Colonic mucosa (tissue), 4 donors: ENCODE results near the gene CHURC1. TPM values are rescaled to one million over a fixed set of nuclear protein-coding genes. Genes with fewer than 3 reads are reported as not detected.

Source experiments
- DNase-seq: peaks from one replicate; pipeline ENCODE4 v3.0.0-alpha.2; 2020
- H3K27ac ChIP-seq: fragments of 200-600 bp; one replicate; pipeline ENCODE4 v1.8.0; 2021
- H3K27me3 ChIP-seq: fragments of 200-600 bp; one replicate; pipeline ENCODE4 v1.8.0; 2021
- H3K36me3 ChIP-seq: fragments of 200-600 bp; one replicate; pipeline ENCODE4 v1.8.0; 2021
- H3K4me1 ChIP-seq: fragments of 200-600 bp; one replicate; pipeline ENCODE4 v1.8.0; 2021; ENCODE audit warnings: mild to moderate bottlenecking
- H3K4me3 ChIP-seq: fragments of 200-600 bp; one replicate; pipeline ENCODE4 v1.8.0; 2021
- H3K9ac ChIP-seq, 2 donors: one replicate each; pipeline ENCODE4 v1.7.0; 2013; ENCODE audit warnings: control low read depth in 2 of 2, low read depth in 2 of 2, low read length in 2 of 2
- H3K9me3 ChIP-seq: fragments of 200-600 bp; one replicate; pipeline ENCODE4 v1.8.0; 2021
- CTCF ChIP-seq: fragments of 200-600 bp; IDR thresholded peaks from one replicate; pipeline ENCODE4 v1.8.0; 2022; ENCODE audit warnings: antibody characterized with exemption, mild to moderate bottlenecking
- intact Hi-C: fragments of 100-400 bp; cut with DNase I; formaldehyde crosslinking; loops from one replicate; pipeline ENCODE4 v1.14.1; 2022
- total RNA-seq, 2 donors: library from RNA; stranded (reverse); fragmentation: NEBNext Ultra II Directional in 1 of 2; extraction: Animal tissue kit (Norgen Biotek cat#: 25700) in 1 of 2; gene quantifications; one replicate each; pipeline ENCODE4 v1.2.1, GENCODE V29; 2021
- donor health status: healthy.
- donor health status: DM: no; HTN: no; CAD: no.
- donor health status: DM: no; HTN: no; CAD: no.

Gene CHURC1
- total RNA-seq, 2 donors from 2014 or later, result 46.5 to 57.7 TPM

GRCh38 chr14:64974563-64974962, 60.3 kb downstream of the CHURC1 start:
- DNase-seq, result no peak
- Histone ChIP-seq H3K9me3 (no peaks in the 10 kb centered on the region), H3K36me3 (no peaks in the 10 kb centered on the region), H3K4me1 (no peaks in the 10 kb centered on the region), H3K27ac (no peak overlapping the region), H3K9ac (peak overlapping the region in 1 of 2 donors; percentile 28), H3K27me3 (no peaks in the 10 kb centered on the region), H3K4me3 (no peak overlapping the region)
- no peak for TF ChIP-seq CTCF
- intact Hi-C loops, result no loop called here

- TF ChIP-seq CTCF, result no peak
- DNase-seq, result no peak
- Histone ChIP-seq H3K4me3 (no peak overlapping the region), H3K9me3 (no peaks in the 10 kb centered on the region), H3K4me1 (no peaks in the 10 kb centered on the region), H3K9ac (no peak overlapping the region), H3K36me3 (no peaks in the 10 kb centered on the region), H3K27me3 (no peaks in the 10 kb centered on the region), H3K27ac (no peak overlapping the region)
- intact Hi-C loops, result loop anchor here (5.0 to 10.0 kb wide), 2 partner anchors 65 to 152 kb away; partner anchors contain the start of gene CHURC1
These were observed 65.2 kb downstream of the CHURC1 start for GRCh38 chr14:64979336-64980074.

- H3K4me3 ChIP-seq, result no peak overlapping the region
- intact Hi-C loops, result loop anchor here (5.0 to 10.0 kb wide), 2 partner anchors 69 to 156 kb away; partner anchors contain the start of gene CHURC1
- no peak overlapping the region for H3K9ac ChIP-seq
These were observed 69.4 kb downstream of the CHURC1 start for GRCh38 chr14:64983439-64984310.

More at GRCh38 chr14:64983439-64984310, 69.4 kb downstream of the CHURC1 start:
- Histone ChIP-seq H3K9me3 (no peaks in the 10 kb centered on the region), H3K27ac (no peak overlapping the region), H3K27me3 (no peaks in the 10 kb centered on the region), H3K4me1 (peaks cover 9% of the 10 kb centered on the region), H3K36me3 (no peaks in the 10 kb centered on the region)
- TF ChIP-seq CTCF, result peak; percentile 68
- DNase-seq, result peak; percentile 51

Other genes with a start within 250 kb of the CHURC1 start
- 100 to 1,000 TPM in 1 of 2 donors, 10 to 100 TPM in 1; 78.8 to 106 TPM for gene PLEKHG3, start 210.0 kb upstream of the CHURC1 start, total RNA-seq
- gene SPTB, start 34.5 kb upstream of the CHURC1 start, total RNA-seq, result under 1 TPM; 0.42 to 0.52 TPM
- gene GPX2, start 28.3 kb downstream of the CHURC1 start, total RNA-seq, result 100 to 1,000 TPM; 489 to 682 TPM
- 10 to 100 TPM; 33.3 to 43.8 TPM for gene RAB15, start 57.9 kb downstream of the CHURC1 start, total RNA-seq
- gene FNTB, start 72.4 kb downstream of the CHURC1 start, total RNA-seq, result 10 to 100 TPM; 12.1 to 20.7 TPM
- gene MAX, start 188.1 kb downstream of the CHURC1 start, total RNA-seq, result 100 to 1,000 TPM in 1 of 2 donors, 10 to 100 TPM in 1; 91.1 to 107 TPM